HEK293 (cell line): Measurements from ENCODE around the gene STIM1.

Experiments used
- BCL11A ChIP-seq: fragments of 450-650 bp; formaldehyde crosslinking; IDR thresholded peaks from 2 replicates; pipeline ENCODE4 v1.5.1; 2016; ENCODE audit warnings: low read depth, missing biosample characterization, missing genetic modification characterization
- GLIS2 ChIP-seq: fragments of 450-650 bp; formaldehyde crosslinking; IDR thresholded peaks from 2 replicates; pipeline ENCODE4 v1.5.1; 2016; ENCODE audit warnings: missing biosample characterization, missing genetic modification characterization
- KLF10 ChIP-seq: fragments of 450-650 bp; IDR thresholded peaks from 2 replicates; pipeline ENCODE4 v1.5.1; 2018; ENCODE audit warnings: missing biosample characterization, mild to moderate bottlenecking, missing genetic modification characterization
- KLF9 ChIP-seq: fragments of 450-650 bp; formaldehyde crosslinking; IDR thresholded peaks from 2 replicates; pipeline ENCODE4 v1.5.1; 2016; ENCODE audit warnings: missing biosample characterization, missing genetic modification characterization, low read depth
- PATZ1 ChIP-seq: fragments of 450-650 bp; formaldehyde crosslinking; IDR thresholded peaks from 2 replicates; pipeline ENCODE4 v1.5.1; 2016; ENCODE audit warnings: missing biosample characterization, missing genetic modification characterization
- PRDM1 ChIP-seq: fragments of 450-650 bp; formaldehyde crosslinking; IDR thresholded peaks from 2 replicates; pipeline ENCODE4; 2016; ENCODE audit warnings: missing biosample characterization, missing genetic modification characterization
- SCRT2 ChIP-seq: fragments of 450-650 bp; formaldehyde crosslinking; IDR thresholded peaks from 2 replicates; pipeline ENCODE4 v1.5.1; 2016; ENCODE audit warnings: missing biosample characterization, missing genetic modification characterization
- SP2 ChIP-seq: fragments of 450-650 bp; formaldehyde crosslinking; IDR thresholded peaks from 2 replicates; pipeline ENCODE4 v1.5.1; 2016; ENCODE audit warnings: missing biosample characterization, missing genetic modification characterization
- SP3 ChIP-seq: fragments of 450-650 bp; formaldehyde crosslinking; IDR thresholded peaks from 2 replicates; pipeline ENCODE4 v1.5.1; 2016; ENCODE audit warnings: missing biosample characterization, missing genetic modification characterization
- ZBTB20 ChIP-seq: fragments of 450-650 bp; formaldehyde crosslinking; IDR thresholded peaks from 2 replicates; pipeline ENCODE4 v1.5.1; 2016; ENCODE audit warnings: missing biosample characterization, missing genetic modification characterization
- ZIC2 ChIP-seq: fragments of 450-650 bp; formaldehyde crosslinking; IDR thresholded peaks from 2 replicates; pipeline ENCODE4 v1.5.1; 2016; ENCODE audit warnings: missing biosample characterization, missing genetic modification characterization
- ZNF121 ChIP-seq: fragments of 450-650 bp; formaldehyde crosslinking; IDR thresholded peaks from 2 replicates; pipeline ENCODE4 v1.5.1; 2016; ENCODE audit warnings: missing biosample characterization, missing genetic modification characterization
- ZNF138 ChIP-seq: fragments of 450-650 bp; formaldehyde crosslinking; IDR thresholded peaks from 2 replicates; pipeline ENCODE4 v1.5.1; 2016; ENCODE audit warnings: missing biosample characterization, missing genetic modification characterization, borderline replicate concordance
- ZNF157 ChIP-seq: fragments of 450-650 bp; formaldehyde crosslinking; IDR thresholded peaks from 2 replicates; pipeline ENCODE4 v1.5.1; 2016; ENCODE audit warnings: missing biosample characterization, missing genetic modification characterization
- ZNF202 ChIP-seq: fragments of 450-650 bp; formaldehyde crosslinking; IDR thresholded peaks from 2 replicates; pipeline ENCODE4 v1.5.1; 2016; ENCODE audit warnings: missing biosample characterization, missing genetic modification characterization, borderline replicate concordance
- ZNF280C ChIP-seq: fragments of 450-650 bp; formaldehyde crosslinking; IDR thresholded peaks from 2 replicates; pipeline ENCODE4 v1.5.1; 2016; ENCODE audit warnings: missing biosample characterization, missing genetic modification characterization
- ZNF311 ChIP-seq: fragments of 450-650 bp; formaldehyde crosslinking; IDR thresholded peaks from 2 replicates; pipeline ENCODE4 v1.5.1; 2017; ENCODE audit warnings: missing biosample characterization, missing genetic modification characterization, borderline replicate concordance
- ZNF426 ChIP-seq: fragments of 450-650 bp; formaldehyde crosslinking; IDR thresholded peaks from 2 replicates; pipeline ENCODE4 v1.5.1; 2017; ENCODE audit warnings: missing biosample characterization, missing genetic modification characterization, mild to moderate bottlenecking, inconsistent platforms, moderate library complexity
- ZNF473 ChIP-seq: fragments of 450-650 bp; formaldehyde crosslinking; IDR thresholded peaks from 2 replicates; pipeline ENCODE4 v1.5.1; 2017; ENCODE audit warnings: missing biosample characterization, missing genetic modification characterization
- ZNF654 ChIP-seq: fragments of 450-650 bp; formaldehyde crosslinking; IDR thresholded peaks from 2 replicates; pipeline ENCODE4 v1.5.1; 2016; ENCODE audit warnings: low read depth, missing biosample characterization, missing genetic modification characterization
- ZNF670 ChIP-seq: fragments of 450-650 bp; formaldehyde crosslinking; IDR thresholded peaks from 2 replicates; pipeline ENCODE4 v1.5.1; 2016; ENCODE audit warnings: missing biosample characterization, missing genetic modification characterization, low read depth
- ZNF776 ChIP-seq: fragments of 450-650 bp; formaldehyde crosslinking; IDR thresholded peaks from 2 replicates; pipeline ENCODE4 v1.5.0; 2017; ENCODE audit warnings: missing biosample characterization, missing genetic modification characterization, borderline replicate concordance
- ZNF791 ChIP-seq: fragments of 450-650 bp; formaldehyde crosslinking; IDR thresholded peaks from 2 replicates; pipeline ENCODE4 v1.5.1; 2016; ENCODE audit warnings: missing biosample characterization, missing genetic modification characterization
- TF ChIP-seq, protein P1 (sequence below): fragments of 450-650 bp; formaldehyde crosslinking; IDR thresholded peaks from 2 replicates; pipeline ENCODE4 v1.5.1; 2017; ENCODE audit warnings: missing biosample characterization, missing genetic modification characterization

STIM1 gene

GRCh38 chr11:3807909-3808860 is 47.3 kb upstream of the STIM1 start, which contains the start of gene PGAP2 (continued):
- TF ChIP-seq PATZ1: 0 out of 2 replicates have a peak, but pooled peaks have one; percentile 26
- peak; percentile 50; the same call in 1 of the 2 replicates for TF ChIP-seq SP3 (tag by site-specific recombination)
- TF ChIP-seq ZNF280C (tag by site-specific recombination): no peak
- TF ChIP-seq ZNF654 (tag by site-specific recombination): peak; percentile 64
- no peak for TF ChIP-seq ZNF138 (tag by site-specific recombination)
- TF ChIP-seq ZNF791: no peak
- TF ChIP-seq GLIS2: 0 out of 2 replicates have a peak, but pooled peaks have one; percentile 29
- 0 out of 2 replicates have a peak, but pooled peaks have one; percentile 17 for TF ChIP-seq KLF9 (tag by site-specific recombination)
- TF ChIP-seq ZNF426 (tag by site-specific recombination): no peak
- TF ChIP-seq PRDM1 (tag by site-specific recombination): no peak
- no peak for TF ChIP-seq ZNF670 (tag by site-specific recombination)
- peak; percentile 47; the same call in 1 of the 2 replicates for TF ChIP-seq ZBTB20 (tag by site-specific recombination)
- TF ChIP-seq ZIC2 (tag by site-specific recombination): peak; percentile 62
- no peak for TF ChIP-seq ZNF776
- no peak for TF ChIP-seq BCL11A (tag by site-specific recombination)
- TF ChIP-seq ZNF311: no peak
- TF ChIP-seq ZNF121 (tag by site-specific recombination): no peak
- TF ChIP-seq ZNF157 (tag by site-specific recombination): no peak
- TF ChIP-seq SP2 (tag by site-specific recombination): peak; percentile 42; the same call in 1 of the 2 replicates
- TF ChIP-seq SCRT2: peak; percentile 99
- TF ChIP-seq ZNF202 (tag by site-specific recombination): no peak
- 0 out of 2 replicates have a peak, but pooled peaks have one; percentile 9 for TF ChIP-seq KLF10 (tag by site-specific recombination)
- TF ChIP-seq, protein P1, sequence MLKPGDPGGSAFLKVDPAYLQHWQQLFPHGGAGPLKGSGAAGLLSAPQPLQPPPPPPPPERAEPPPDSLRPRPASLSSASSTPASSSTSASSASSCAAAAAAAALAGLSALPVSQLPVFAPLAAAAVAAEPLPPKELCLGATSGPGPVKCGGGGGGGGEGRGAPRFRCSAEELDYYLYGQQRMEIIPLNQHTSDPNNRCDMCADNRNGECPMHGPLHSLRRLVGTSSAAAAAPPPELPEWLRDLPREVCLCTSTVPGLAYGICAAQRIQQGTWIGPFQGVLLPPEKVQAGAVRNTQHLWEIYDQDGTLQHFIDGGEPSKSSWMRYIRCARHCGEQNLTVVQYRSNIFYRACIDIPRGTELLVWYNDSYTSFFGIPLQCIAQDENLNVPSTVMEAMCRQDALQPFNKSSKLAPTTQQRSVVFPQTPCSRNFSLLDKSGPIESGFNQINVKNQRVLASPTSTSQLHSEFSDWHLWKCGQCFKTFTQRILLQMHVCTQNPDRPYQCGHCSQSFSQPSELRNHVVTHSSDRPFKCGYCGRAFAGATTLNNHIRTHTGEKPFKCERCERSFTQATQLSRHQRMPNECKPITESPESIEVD: no peak
- TF ChIP-seq ZNF473 (tag by site-specific recombination): no peak
